ENCODE data around the gene TAF8. TPM values are rescaled to one million over a fixed set of nuclear protein-coding genes. Genes with fewer than 3 reads are reported as not detected.
A peak's percentile ranks its signal among the peaks of the same experiment; 100 is the strongest.

TAF8 gene
- polyA plus RNA-seq, 4 donors = 20.1 to 23.4 (median 21.1) TPM

DNA sequence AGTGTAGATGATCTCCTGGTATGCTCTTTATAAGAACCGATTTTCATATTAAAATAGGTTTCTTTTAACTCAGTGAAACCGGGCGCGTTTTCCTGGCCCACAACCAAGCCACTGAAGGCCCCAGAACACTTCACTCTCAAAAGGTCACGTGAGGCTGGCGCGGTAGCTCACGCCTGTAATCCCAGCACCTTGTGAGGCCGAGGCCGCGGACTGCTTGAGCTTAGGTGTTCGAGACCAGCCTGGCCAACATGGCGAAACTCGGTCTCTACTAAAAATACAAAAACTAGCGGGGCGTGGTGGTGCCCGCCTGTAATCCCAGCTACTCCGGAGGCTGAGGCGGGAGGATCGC is 402 bp upstream of the TAF8 start:
- no peak for DNase-seq (ENCODE audit: low read depth in 4 of 4, low spot score in 3 of 4)

DNA sequence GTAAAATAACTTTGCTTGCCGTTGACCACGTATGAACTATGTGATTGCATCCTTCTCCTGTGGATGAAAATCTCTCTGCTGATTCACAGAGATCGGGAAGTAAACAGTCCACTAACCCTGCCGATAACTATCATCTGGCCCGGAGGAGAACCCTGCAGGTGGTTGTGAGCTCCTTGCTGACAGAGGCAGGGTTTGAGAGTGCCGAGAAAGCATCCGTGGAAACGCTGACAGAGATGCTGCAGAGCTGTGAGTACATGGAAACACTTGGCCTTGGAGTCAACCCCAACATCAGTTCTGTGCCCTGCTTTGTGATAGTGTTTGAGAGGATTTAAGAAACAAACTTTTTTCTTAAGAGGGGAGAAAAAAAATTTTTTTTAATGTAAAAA is 937 bp downstream of the TAF8 start:
- DNase-seq (ENCODE audit: low read depth in 4 of 4, low spot score in 3 of 4) = no peak

- no peak for DNase-seq (ENCODE audit: low read depth in 4 of 4, low spot score in 3 of 4)
Observed at GRCh38 chr6:42053601-42054000, 3.3 kb downstream of the TAF8 start.

- DNase-seq (ENCODE audit: low read depth in 4 of 4, low spot score in 3 of 4) = no peak
Observed at GRCh38 chr6:42059743-42060142, 9.4 kb downstream of the TAF8 start.

- no peak for DNase-seq (ENCODE audit: low read depth in 4 of 4, low spot score in 3 of 4)
Observed at GRCh38 chr6:42066156-42066675, 15.9 kb downstream of the TAF8 start.

DNA sequence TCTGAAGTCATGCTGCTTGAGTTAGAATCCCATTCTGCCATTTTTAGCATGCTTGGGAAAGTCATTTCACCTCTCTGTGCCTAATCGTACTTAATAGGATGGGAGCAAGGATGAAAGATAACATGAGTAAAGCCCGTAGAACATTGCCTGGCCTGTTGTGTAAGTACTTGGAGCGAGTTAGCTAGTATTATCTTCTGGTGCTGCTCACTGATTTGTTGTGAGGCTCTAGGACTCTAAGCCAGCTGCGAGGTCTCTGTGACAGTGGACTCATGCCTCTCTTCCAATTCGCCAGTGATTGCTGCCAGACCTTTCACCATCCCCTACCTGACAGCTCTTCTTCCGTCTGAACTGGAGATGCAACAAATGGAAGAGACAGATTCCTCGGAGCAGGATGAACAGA is 17.8 kb downstream of the TAF8 start:
- DNase-seq (ENCODE audit: low read depth in 4 of 4, low spot score in 3 of 4) = no peak

- no peak for DNase-seq (ENCODE audit: low read depth in 4 of 4, low spot score in 3 of 4)
Observed at GRCh38 chr6:42068872-42069522, 18.7 kb downstream of the TAF8 start.

DNA sequence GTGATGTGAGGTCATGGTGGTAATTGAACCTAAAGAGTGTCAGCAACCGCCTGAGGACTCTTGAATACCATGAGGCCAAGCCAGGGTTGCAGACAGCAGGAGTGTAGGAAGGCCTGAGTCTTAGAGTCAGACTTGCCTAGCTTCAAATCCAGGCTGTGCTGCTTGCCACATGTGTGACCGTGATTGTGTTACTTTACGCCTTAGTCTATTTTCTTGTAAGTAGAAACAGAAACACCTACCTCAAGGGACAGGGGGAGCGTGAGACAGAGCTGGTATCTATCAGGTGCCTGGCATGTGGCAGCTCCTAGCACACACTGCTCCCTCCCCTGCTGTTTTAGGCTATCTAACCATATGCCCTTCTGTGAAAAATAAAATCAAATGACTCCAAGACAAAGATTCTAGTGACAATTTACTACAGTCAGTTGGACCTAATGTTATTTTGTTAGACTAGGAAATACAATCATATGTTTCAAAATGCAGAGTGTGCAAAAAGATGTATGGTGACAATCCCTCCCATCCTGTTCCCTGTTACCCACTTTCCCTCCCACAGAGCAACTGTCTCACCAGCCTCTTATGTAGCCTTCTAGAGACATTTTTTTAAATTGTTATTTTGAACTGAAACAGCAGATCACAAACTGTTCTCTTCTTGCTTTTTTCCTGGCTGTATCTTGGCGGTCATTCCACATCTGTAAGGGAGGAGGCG is 21.7 kb downstream of the TAF8 start:
- DNase-seq (ENCODE audit: low read depth in 4 of 4, low spot score in 3 of 4) = no peak

DNA sequence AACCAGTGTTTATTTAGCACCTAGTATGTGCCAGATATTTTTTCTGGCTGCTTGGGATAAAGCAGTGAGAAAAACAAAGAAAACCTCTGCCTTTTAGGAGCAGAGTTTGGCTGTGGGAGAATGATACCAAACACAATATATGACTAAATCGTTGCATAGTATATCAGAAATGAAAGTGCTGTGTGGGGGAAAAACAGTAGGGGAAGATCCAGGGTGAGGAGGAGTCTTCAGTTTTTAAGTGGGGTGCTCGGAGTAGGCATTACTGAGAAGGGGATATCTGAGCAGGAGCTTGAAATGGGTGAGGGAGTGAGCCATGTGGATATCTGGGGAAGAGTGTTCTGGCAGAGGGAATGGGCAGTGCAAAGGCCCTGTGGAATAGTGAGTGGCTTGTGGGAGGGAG is 23.0 kb downstream of the TAF8 start:
- no peak for DNase-seq (ENCODE audit: low read depth in 4 of 4, low spot score in 3 of 4)

DNA sequence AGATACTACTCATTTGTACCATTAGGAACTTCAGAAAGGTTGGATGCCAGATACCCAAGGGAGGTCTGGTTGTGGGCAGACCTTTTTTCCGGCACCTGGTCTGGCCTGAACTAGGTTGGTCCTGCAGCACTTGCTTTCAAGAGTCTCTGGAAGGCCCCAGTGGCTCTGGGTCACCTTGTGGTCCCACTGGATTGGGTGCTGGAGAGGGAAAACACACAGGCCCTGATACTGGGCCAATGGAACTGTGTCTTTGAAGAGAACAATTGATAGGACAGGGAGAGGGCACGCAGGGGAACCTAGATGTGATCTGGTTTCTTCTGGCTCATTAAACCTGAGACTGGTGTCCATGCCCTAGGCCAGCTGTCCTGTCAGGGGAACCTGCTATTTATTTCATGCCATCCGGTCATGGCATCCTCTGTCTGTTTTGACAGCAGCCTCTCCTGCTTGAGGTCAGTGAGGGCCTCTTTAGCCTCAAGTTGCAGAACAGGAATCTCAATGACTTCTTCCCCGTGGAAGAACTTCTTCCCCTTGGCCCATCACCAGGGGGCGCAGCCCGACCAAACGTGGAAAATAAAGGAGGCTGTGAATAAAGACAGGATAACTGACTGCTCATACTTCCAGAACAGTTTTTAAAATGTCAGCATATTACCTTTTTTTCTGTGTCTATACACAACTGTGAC is 25.0 kb downstream of the TAF8 start:
- DNase-seq (ENCODE audit: low read depth in 4 of 4, low spot score in 3 of 4) = peak; percentile 63 to 71 (median 67)

DNA sequence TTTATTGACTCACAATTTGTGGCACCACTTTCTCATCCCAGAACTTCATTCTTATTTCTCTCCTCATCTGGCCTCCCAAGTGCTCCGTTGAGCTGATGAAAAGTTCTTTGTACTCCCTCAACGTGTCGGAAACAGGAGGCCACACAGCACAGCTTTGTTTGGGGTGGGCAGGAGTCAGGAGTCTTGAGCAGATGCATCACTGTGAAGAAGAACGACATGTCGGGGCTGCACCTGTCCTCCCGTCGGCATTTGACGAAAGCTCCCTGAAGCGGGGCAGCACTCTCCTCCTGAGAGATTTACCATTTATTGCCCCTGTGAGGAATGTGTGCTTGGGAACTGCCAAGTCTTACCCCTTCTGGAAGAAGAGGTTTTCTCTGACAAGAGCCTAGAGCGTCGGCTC is 28.1 kb downstream of the TAF8 start:
- no peak for DNase-seq (ENCODE audit: low read depth in 4 of 4, low spot score in 3 of 4)

DNA sequence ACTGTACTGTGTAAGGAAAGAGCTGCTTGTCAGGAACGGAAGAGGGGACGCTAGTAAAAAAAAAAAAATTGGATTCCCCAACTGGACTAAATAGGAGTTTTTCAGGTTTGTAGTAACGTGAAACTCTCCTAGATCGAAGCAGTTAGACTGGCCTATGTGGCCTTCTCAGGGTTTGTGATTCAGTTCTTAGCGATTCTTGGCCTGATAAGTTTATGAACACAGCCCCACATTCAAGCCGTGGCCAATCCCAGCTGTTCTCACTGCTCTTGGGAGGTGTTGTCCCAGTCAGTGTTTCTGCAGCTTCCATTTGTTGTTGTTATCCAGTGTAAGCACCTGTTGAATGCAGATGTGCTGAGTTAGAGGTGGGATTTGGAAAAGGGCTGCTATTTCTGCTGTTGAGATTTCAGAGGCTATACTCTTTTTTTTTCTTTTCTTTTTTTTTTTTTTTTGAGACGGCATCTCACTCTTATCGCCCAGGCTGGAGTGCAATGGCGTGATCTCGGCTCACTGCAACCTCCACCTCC is 29.7 kb downstream of the TAF8 start:
- no peak for DNase-seq (ENCODE audit: low read depth in 4 of 4, low spot score in 3 of 4)

DNA sequence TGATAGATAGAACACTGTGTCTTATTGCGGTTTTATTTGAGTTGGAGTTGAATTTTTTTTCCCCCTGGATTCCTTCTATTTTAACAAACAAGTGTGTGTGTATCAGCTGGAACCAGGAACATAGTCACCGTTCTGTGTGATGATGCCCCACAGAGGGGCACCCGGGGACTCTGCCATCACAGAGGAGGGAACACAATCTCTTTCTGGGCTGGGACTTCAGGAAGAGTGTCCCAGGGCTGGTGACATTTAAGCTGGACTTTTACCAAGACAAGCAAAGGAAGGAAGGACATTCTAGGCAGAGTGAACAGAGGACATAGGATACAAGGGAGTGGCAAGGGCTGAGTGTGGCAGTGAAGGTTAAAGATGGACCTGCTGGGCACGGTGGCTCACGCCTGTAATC is 33.2 kb downstream of the TAF8 start:
- no peak for DNase-seq (ENCODE audit: low read depth in 4 of 4, low spot score in 3 of 4)

- no peak for DNase-seq (ENCODE audit: low read depth in 4 of 4, low spot score in 3 of 4)
Observed at GRCh38 chr6:42084889-42085288, 34.6 kb downstream of the TAF8 start.

DNA sequence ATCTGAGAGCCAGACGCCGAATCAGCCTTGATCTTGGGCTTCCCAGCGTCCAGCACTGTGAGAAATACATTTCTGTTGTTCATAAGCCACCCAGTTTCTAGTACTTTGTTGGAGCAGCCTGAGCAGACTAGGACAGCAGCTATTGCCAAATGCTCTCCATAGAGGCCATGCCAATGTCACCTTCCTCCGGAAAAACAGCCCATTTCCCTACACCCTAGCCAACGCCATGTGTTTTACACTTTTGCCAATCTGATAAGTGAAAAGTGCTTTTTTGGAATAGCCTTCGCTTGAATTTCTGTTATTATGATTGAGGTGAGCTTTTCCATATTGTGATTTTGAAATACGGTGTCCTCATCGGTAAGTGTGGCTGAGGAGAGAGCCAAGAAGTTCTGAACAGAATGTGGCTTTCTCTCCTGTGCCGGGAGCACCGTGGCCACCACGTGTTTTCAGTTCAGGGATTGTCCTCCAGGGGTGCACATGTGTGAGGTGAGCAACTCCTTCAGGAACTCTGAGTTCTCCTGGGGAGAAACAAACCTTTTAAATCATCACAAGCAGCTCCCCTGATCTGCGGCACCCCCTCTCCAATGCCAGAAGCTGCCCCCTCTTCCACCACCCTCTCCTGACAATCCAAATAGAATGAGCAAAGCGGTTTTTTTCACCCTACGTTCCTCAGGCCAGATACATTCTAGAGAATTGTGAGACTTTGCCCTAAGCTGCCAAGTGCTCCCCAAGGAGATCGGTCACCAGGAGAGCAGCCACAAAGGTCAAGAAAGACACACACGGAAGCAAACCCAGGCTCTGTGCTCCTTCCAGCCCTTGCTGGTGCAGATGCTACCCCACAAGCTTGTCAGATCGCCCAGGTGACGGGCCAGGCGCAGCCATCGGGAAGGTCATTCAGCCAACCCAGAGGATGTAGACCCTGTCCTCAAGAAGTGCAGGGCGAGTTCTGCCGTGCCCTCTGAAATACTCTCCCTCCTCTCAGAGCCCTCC is 36.0 kb downstream of the TAF8 start:
- DNase-seq (ENCODE audit: low read depth in 4 of 4, low spot score in 3 of 4) = no peak

DNA sequence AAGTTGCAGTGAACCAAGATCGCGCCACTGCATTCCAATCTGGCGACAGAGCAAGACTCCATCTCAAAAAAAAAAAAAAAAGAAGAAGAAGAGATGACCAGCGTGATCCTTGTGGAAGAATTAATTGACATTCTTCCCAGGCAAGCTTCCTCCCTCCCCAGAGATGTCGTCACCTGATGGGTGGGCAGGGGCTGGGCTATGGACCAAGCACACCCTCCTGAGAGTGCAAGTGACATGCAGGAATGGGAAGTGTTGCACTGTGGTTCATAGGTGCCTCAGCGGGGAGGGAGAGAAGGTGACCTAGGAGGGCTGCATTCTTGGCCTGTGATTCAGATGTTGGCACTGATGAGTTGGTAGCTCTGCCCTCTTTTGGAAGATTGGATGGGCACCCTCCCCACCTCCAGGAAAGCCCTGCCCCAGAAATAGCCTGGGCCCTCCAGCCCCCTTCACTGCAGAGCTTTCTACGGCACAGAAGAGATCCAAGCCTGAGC is 37.8 kb downstream of the TAF8 start:
- no peak for DNase-seq (ENCODE audit: low read depth in 4 of 4, low spot score in 3 of 4)

DNA sequence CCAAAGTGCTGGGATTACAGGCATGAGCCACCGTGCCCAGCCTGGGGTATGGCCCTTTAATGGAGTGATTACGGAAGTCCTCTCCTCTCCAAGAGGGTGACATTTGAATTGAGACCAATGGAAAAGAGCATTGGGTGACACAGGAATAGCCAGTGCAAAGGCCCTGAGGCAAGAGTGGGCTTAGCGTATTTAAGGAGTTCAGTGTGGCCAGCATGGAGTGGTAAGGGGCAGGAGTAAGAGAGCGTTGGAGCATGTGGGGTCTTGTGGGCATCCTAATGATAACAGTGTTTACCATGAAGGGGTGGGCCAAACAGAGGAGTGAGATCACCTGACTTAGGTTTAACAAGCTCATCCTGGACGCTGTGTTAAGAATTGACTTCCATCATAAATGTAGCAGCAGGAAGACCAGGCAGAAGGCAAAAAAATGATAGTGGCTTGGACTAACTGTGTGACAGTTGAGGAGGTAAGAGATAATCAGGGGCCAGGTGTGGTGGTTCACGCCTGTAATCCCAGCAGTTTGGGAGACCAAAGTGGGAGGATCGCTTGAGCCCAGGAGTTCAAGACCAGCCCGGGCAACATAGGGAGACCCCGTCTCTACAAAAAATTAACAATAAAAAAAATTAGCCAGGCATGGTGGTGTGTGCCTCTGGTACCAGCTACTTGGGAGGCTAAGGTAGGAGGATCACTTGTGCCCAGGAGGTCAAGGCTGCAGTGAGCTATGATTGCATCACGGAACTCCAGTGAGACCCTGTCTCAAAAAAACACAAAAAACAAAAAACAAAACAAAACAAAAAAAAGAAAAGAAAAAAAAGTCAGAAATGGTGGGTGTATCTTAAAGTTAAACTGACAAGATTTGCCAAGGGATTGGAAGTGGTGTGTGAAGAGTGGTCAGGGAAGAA is 40.7 kb downstream of the TAF8 start:
- DNase-seq (ENCODE audit: low read depth in 4 of 4, low spot score in 3 of 4) = no peak

DNA sequence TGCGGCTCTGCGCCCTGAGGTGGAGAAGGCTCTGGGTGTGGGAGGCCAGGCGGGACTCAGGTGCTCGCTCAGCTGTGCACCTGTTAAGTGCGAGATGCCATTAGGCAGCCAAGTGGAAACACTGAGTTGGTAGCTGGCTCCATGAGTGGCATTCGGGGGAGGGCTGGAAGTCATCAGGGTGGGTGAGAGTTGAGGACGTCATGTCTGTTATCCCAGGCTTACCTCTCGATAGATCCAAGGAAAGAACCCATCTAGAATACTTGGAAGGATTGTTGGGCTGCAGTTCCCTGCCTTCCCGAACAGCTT is 41.3 kb downstream of the TAF8 start:
- no peak for DNase-seq (ENCODE audit: low read depth in 4 of 4, low spot score in 3 of 4)

- DNase-seq (ENCODE audit: low read depth in 4 of 4, low spot score in 3 of 4) = no peak
Observed at GRCh38 chr6:42093582-42094329, 43.4 kb downstream of the TAF8 start.

Data from right renal pelvis (tissue), 4 donors.